HG02938 (cell line): ENCODE results near the gene KRTAP9-8.
"Not testable (repeated sequence)": the region's sequence is repeated elsewhere in the genome, so short reads cannot be mapped to it uniquely, and the experiment has no call there.

ENCODE experiments used
- ATAC-seq: cut with Tn5 transposase; IDR thresholded peaks from one replicate; pipeline ENCODE4 v1.9.1; 2021; ENCODE audit warnings: mild to moderate bottlenecking, moderate library complexity; ENCODE audit not compliant: unreplicated experiment

The KRTAP9-8 gene

DNA sequence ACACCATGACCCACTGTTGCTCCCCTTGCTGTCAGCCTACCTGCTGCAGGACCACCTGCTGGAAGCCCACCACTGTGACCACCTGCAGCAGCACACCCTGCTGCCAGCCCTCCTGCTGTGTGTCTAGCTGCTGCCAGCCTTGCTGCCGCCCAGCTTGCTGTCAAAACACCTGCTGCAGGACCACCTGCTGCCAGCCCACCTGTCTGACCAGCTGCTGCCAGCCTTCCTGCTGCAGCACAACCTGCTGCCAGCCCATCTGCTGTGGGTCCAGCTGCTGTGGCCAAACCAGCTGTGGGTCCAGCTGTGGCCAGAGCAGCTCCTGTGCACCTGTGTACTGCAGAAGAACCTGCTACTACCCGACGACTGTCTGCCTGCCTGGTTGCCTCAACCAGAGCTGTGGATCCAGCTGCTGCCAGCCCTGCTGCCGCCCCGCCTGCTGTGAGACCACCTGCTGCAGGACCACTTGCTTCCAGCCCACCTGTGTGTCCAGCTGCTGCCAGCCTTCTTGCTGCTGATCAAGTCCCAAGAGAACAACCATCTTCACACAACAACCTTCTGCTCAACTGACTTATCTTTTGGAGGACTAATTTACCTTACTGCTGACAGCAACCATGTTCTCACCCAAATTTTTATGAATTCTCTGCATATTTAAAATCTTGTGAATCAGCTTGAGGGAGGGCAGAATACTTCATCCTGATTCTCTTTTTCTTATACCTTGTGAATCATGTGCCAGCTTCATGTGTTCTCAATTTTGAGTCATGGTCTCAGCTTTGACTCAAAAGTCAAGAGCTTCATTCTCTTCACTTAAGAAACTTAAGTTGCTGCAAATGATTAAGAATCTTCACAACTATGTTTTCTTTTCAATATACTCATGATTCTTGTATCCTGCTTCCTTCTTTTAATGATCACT is 17.8 kb downstream of the KRTAP9-8 start, which contains the start of gene KRTAP9-9:
KRTAP9-9 (plus strand) TSS at position 4 of the 910 bp plus-strand sequence.
- not testable (repeated sequence) for ATAC-seq

DNA sequence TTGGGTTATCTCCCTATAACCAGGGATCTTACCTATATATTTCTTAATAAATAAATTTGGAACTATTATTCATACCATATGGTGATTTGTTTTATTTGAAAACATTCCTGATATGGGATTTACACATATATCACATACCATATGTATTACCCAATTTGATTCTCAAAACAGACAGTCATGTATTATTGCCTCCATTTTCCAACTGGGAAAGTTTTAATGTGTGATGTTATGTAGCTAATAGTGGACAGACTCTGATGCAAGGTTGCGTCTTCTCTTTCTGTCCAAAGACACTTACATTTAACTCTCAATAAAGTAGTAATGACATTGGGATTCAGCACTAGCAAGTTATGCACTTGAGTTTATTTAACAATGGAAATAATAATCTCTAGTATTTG is 18.5 kb downstream of the KRTAP9-8 start:
- no peak for ATAC-seq

DNA sequence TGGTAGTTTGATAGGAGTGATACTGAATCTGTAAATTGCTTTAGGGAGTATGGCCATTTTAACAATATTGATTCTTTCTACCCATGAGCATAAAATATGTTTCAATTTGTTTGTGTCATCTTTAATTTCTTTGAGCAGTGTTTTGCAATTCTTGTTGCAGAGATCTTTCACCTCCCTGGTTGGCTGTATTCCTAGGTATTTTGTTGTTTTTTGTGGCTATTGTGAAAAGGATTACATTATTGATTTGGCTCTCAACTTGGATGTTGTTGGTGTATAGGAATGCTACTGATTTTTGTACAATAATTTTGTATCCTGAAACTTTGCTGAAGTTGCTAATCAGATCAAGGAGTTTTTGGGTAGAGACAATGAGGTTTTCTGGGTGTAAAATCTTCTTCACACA is 20.6 kb downstream of the KRTAP9-8 start:
- no peak for ATAC-seq

DNA sequence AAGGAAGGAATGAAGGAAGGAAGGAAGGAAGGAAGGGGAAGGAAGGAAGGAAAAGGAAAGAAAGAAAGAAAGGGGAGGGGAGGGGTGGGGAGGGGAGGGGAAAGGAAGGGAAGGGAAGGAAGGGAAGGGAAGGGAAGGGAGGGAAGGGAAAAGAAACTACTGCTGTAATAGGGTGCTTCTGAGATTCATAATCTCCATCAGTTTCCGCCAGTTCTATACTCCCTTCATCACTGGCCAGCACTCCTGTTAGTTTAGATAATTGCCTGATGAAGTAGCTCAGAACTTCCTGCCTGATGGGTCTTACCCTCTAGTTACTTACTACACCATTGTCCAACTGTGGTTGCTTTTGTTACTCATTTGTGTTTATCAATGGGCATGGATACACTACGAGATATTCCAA is 25.4 kb downstream of the KRTAP9-8 start:
- no peak for ATAC-seq

DNA sequence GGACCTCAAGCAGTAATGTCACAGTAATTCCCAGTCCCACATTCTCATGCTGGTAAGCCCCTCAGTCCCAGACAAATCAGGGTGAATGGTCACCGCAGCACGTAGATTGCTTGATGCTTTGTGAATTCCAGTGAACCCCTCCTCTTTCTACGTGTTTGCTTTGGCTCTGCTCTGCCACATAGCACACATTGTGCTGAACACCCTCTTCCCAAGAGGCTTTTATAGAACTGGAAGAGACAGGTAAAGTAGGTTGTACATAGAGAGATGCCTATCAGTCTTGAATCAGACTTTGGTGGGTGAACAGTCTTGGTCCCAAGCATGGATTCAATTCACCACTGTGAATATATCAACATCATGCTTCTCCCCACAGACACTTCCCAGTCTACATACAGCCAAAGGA is 26.8 kb downstream of the KRTAP9-8 start:
- no peak for ATAC-seq

DNA sequence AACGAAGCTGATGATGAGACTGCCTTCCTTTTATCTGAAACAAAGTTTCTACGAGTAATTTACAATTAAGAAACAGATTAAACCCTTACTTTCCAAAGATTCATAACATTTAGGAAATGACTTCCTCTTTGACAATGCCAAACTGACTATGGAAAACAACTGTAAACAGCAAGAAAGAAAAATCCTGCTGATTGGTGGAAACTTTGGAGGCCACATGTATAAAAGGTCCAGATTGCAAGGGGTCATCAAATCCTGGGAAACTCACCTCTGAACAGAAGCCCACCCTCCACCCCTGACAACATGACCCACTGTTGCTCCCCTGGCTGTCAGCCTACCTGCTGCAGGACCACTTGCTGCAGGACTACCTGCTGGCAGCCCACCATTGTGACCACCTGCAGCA is 27.3 kb downstream of the KRTAP9-8 start, which contains the start of gene KRTAP9-6:
KRTAP9-6 (plus strand) TSS at position 301 of the 400 bp plus-strand sequence; CDS start at position 301, 0 bp downstream.
- ATAC-seq: no peak

DNA sequence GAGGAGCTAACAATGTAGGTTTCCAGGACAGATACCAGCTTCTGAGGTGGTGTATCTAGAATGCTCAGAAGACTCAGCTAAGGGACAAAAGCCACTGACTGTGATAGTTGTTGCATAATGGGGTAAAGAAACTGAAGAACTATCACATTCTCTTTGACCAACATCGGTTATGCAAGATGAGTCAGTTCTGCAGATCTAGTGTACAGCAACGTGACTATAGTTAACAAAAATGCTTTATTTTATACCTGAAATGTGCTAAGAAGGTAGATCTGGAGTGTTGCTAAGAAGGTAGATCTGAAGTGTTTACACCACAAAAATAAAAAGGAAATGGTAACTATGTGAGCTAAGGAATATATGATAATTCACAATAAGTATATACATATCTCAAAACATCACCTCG is 29.9 kb downstream of the KRTAP9-8 start:
- ATAC-seq: no peak

DNA sequence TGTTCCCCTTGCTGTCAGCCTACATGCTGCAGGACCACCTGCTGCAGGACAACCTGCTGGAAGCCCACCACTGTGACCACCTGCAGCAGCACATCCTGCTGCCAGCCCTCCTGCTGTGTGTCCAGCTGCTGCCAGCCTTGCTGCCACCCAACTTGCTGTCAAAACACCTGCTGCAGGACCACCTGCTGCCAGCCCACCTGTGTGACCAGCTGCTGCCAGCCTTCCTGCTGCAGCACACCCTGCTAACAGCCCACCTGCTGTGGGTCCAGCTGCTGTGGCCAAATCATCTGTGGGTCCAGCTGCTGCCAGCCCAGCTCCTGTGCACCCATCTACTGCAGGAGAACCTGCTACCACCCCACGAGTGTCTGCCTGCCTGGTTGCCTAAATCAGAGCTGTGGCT is 33.5 kb downstream of the KRTAP9-8 start:
- ATAC-seq: not testable (repeated sequence)

DNA sequence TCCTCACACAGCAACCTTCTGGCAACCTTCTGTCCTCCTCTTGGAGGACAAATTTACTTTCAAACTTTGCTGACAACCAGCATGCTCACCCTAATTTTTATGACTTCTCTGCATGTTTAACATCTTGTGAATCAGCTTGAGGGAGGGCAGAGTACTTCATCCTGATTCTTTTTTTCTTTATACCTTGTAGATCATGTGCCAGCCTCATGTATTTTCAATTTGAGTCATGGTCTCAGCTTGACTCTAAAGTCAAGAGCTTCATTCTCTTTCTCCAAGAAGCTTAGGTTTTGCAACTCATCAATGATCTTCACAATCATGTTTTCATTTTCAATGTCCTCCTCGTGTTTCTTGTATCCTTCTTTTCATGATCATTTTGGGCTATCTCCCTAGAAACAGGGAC is 34.1 kb downstream of the KRTAP9-8 start:
- ATAC-seq: no peak

DNA sequence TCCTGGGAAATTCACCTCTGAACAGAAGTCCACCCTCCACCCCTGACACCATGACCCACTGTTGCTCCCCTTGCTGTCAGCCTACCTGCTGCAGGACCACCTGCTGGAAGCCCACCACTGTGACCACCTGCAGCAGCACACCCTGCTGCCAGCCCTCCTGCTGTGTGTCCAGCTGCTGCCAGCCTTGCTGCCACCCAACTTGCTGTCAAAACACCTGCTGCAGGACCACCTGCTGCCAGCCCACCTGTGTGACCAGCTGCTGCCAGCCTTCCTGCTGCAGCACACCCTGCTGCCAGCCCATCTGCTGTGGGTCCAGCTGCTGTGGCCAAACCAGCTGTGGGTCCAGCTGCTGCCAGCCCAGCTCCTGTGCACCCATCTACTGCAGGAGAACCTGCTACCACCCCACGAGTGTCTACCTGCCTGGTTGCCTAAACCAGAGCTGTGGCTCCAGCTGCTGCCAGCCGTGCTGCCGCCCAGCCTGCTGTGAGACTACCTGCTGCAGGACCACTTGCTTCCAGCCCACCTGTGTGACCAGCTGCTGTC is 37.9 kb downstream of the KRTAP9-8 start, which contains the start of gene KRTAP9-7:
KRTAP9-7 (plus strand) TSS at position 51 of the 543 bp plus-strand sequence; CDS start at position 51, 0 bp downstream.
- not testable (repeated sequence) for ATAC-seq

DNA sequence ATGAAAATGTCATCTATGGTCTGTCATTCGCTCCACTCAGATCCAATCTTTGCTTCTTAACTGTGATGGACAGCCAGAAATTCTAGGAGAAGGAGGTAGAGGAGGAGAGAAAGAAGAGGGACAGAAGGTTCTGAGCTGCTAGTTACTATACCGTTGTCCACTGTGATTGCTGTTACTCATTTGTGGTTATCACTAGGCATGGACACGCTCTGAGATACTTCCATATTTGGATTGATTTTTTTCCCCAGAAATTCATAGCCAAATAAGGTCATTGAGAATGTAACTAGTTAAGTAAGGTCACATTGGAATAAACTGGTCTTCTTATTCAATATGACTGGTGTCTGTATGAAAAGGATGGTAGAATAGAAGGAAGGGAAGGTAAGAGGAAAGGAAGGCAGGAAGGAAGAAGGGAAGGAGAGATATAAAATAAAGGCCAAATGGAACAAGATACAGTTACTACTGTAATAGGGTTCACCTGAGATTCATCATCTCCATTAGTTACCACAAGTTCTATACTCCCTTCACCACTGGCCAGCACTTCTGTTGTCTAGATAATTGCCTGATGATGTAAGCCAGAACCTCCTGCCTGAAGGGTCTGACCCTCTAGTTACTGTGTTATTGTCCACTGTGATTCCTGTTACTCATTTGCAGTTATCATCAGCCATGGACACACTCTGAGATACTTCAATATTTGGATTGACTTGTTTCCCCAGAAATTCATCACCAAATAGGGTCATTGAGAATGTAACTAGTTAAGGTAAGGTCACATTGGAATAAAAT is 40.6 kb downstream of the KRTAP9-8 start:
- ATAC-seq: no peak

DNA sequence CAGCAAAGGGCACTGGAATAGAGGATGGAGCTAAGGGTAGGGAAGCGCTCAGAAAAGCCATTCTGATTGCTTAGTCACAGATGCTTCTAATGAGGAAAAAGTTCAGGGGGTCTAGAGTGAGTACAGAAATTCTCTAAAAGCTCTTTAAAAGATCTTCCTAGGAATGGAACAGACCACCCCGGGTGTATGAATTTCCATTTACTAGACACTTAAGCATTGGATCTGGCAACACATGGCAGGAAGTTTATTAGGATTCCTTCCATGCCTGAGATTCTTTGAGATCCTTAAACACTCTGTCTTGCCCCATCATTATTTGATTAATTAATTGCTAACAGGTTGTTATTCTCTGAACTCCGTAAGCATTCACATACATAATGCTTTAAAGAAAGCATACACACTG is 46.2 kb downstream of the KRTAP9-8 start:
- no peak for ATAC-seq

DNA sequence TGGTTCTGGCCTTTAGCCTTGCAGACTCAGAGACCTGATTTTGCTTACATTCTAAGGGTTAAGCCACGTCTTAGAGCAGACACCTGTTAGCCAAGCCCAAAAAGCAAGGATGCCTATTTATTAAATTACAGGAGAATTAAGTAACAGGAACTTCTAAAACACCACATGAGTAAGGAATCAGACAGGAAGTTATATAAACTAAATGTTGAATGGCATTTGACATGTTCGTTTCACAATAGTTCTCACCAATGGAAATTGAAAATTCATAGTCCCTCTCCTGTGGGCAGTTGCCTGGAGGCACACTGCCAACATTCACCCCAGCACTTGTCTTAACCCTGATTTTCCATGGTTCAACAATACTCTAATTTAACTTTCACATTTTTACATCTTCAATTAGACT is 46.7 kb downstream of the KRTAP9-8 start:
- ATAC-seq: no peak

DNA sequence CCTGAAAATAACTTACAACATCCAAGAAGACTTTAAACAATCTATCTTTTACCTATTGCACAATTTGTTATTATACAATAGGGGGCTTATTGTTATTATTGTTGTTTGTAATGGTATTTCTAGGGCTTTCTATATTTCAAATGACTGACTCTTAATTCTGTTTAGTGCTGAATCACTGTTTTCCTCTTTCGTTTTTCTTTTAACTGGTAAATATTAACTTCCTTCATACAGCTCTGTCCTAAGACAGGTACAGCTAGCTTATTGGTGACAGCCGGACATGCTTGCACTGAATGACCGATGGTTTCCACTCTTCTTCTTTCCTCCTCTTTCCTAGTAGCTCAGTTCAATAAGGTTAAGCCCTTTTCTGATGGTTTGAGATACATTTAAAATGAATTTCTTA is 49.3 kb downstream of the KRTAP9-8 start:
- ATAC-seq: no peak
